Activated CD4-positive, alpha-beta T cell treated with anti-CD3 and anti-CD28 coated beads, Interleukin-2, Interleukin-4, amounts not matched to agents 100 ng/mL and 50 ng/mL, durations not matched to agents 16 hours and 8 hours (primary cell): ENCODE measurements around the gene RCC2.
"Not testable (repeated sequence)": the region's sequence is repeated elsewhere in the genome, so short reads cannot be mapped to it uniquely, and the experiment has no call there.

ENCODE experiments used
- DNase-seq: peaks from one replicate; pipeline ENCODE4 v3.0.0-alpha.2; 2020; ENCODE audit warnings: low spot score

RCC2 gene

GRCh38 chr1:17439250-17440073, at the start of gene RCC2:
Gene RCC2 (minus strand): TSS chr1:17439677. CDS start chr1:17438514, 1,163 bp downstream.
- DNase-seq = peak; percentile 76

- DNase-seq = no peak
Measured at GRCh38 chr1:17486242-17486641, 46.8 kb upstream of the RCC2 start.

DNA sequence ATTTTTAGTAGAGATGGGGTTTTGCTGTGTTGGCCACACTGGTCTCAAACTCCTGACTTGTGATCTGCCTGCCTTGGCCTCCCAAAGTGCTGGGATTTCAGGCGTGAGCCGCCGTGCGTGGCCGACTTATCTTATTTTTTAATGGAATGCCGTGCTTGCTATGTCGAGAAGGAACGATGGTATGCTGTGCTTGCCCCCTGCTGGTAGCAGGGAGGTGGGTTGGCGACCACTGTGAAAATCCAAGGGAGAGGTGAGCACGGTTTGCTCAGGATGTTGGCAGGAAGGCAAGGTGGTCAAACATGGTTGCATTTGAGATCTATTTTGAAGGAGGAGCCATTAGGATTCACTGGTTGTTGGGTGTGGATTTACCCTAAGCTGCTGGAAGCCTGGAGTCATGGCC, 45.8 kb upstream of the RCC2 start:
- DNase-seq = no peak

- not testable (repeated sequence) for DNase-seq
Measured at GRCh38 chr1:17481981-17482380, 42.5 kb upstream of the RCC2 start.

DNA sequence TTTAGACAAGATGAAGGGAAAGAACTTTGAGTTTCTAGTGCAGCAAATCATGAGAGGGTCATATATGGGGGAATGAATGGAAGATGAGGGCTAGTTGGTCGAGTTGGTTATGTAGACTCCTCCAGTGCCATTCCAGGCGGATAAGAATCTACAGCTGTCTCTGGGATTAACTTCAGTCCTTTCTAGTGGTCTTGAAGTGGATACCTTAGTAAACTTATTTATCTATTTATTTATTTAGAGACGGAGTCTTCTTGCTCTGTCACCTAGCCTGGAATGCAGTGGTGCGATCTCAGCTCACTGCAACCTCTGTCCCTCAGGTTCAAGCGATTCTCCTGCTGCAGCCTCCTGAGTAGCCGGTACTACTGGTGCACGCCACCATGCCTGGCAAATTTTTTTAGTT, 41.4 kb upstream of the RCC2 start:
- no peak for DNase-seq

DNA sequence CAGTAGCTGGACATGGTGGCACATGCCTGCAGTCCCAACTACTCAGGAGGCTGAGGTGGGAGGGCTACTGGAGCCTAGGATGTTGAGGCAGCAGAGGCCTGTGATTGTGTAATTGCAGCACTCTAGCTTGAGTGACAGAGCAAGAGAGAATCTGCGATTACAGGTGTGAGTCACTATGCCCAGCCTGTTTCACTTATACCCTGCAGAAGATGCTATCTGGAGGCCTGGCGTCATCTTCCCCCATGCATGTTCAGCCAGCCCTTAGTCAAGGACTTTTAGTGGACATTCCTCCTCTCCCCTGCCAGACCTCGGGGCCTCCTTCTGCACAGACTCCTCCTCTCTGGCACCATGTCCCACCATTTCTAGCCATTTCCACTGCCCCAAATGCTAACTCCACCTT, 36.3 kb upstream of the RCC2 start:
- peak; percentile 9 for DNase-seq

- DNase-seq = not testable (repeated sequence)
Measured at GRCh38 chr1:17474836-17475555, 35.5 kb upstream of the RCC2 start.

DNA sequence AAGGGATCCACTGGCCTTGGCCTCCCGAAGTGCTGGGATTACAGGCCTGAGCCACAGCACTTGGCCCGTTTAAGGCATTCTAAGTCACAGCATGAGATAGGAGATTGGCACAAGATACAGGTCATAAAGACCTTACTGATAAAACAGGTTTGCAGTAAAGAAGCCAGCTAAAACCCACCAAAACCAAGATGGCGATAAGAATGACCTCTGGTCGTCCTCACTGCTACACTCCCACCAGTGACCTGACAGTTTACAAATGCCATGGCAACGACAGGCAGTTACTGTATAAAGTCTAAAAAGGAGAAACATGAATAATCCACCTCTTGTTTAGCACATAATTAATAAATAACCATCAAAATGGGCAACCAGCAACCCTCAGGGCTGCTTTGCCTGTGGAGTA, 33.3 kb upstream of the RCC2 start:
- no peak for DNase-seq

DNA sequence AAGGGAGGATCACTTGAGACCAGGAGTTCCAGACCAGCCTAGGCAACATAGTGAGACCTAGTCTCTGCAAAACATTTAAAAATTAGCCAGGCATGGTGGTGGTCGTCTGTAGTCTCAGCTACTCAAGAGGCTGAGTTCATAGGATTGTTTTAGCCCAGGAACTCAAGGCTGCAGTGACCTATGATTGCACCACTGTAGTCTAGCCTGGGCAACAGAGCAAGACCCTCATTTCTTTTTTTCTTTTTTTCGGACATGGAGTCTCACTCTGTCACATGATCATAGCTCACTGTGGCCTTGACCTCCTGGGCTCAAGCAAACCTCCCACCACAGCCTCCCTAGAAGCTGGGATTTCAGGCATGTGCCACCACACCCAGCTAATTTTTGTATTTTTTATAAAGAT, 31.9 kb upstream of the RCC2 start:
- DNase-seq = no peak

GRCh38 chr1:17470021-17470799, 30.7 kb upstream of the RCC2 start:
- DNase-seq = no peak

- not testable (repeated sequence) for DNase-seq
Measured at GRCh38 chr1:17468357-17469265, 29.1 kb upstream of the RCC2 start.

- DNase-seq = no peak
Measured at GRCh38 chr1:17466359-17466758, 26.9 kb upstream of the RCC2 start.

DNA sequence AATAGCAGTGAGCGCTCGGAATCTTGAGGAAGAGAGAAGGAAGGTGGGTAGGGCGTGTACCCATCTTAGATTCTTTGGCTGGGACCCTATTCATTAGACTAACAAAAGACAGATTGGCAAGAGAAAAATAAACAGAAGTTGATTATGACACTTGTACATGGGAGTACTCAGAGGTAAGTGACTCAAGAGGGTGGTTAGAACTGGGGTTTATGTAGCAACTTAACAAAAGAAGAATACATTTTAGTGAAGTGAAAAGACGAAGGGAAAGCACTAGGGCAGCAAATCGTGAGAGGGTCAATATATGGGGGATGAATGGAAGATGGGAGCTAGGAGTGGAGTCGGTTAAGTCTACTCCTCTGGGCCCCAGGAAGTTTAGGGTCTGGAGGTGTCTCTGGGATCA, 25.8 kb upstream of the RCC2 start:
- DNase-seq = no peak

DNA sequence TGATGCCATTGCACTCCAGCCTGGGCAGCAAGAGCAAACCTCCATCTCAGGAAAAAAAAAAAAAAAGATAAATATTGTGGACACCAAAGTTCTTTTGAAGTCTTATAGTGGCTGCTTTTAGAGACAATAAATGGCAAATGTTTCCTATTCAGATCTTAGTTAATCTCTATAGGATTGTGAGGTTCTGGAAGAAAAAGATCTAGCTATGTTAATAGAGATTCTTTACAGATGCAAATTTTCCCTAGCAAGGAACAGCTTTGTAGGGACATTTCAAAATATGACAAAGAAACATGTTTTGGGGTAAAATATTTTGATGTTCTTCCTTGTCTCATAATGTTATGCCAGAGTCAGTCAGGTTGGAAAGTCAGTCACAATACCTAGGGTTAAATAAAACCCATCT, 24.5 kb upstream of the RCC2 start:
- no peak for DNase-seq

- DNase-seq = no peak
Measured at GRCh38 chr1:17462669-17463068, 23.2 kb upstream of the RCC2 start.

DNA sequence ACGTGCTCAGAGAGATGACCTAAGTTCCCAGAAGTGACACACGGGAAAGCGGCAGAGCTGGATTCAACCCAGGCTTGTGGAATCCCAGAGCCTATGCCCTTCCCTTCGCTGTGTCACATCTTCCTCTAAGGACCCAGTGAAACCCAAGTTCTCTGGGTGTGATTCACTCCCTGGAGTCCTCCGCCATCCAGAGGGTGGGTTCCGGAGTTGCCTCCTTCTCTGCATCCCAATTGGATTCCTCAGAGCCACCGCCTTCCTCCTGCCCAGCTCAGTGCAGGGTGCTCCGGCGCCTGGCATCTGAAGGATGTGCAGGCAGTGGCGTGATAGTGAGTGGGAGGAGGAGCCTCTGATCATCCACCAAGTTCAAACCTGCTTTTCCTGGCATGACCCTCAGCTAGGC, 20.7 kb upstream of the RCC2 start:
- DNase-seq = no peak

- DNase-seq = no peak
Measured at GRCh38 chr1:17458794-17459193, 19.3 kb upstream of the RCC2 start.

DNA sequence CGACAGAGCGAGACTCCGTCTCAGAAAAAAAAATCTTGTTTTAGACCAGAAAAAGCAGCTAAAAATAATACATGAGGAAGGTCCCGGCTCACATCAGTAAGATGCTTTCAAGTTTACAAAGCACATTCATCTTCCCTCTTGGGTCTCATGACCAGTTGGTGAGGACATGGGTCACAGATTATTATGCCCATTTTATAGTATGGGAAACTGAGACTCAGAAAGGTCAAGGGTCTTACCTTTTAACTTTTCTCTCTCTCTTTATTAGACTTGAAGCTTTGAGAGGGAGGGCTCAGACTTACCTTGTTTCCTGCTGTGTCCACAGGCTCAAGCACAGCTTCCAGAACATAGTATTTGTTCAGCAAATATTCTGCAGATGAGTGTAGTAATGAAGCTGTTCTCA, 13.2 kb upstream of the RCC2 start:
- no peak for DNase-seq

GRCh38 chr1:17452203-17452602, 12.7 kb upstream of the RCC2 start:
- DNase-seq = not testable (repeated sequence)

- no peak for DNase-seq
Measured at GRCh38 chr1:17451731-17452130, 12.3 kb upstream of the RCC2 start.

DNA sequence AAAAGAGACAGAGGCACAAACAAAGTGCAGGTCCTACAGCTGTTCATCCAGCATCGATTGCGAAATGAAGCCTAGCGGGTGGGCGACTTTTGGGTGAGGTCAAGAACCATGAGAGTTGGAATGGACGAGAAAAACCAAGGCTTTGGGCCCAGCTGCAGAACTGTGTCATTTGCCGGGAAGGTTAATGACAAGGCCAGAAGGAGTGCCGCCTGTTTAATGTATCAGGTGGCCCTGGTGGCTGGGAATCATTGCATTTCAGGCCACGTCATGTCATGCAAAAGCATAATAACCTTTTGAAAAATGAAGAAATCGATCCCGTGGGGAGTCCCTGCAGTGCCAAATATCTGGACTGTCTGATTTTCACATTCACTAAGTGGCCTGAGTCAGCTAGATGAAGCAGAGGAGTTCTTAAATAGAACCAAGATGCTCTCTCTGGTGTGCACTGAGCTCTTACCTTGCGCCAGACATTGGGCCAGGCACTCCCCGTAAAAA, 8.1 kb upstream of the RCC2 start:
- DNase-seq = no peak
